GM12891 (cell line): ENCODE results near the gene LARP6.

Source experiments
- POLR2A ChIP-seq: IDR thresholded peaks from 2 replicates; pipeline ENCODE4 v1.6.1; 2011; ENCODE audit warnings: low read depth, low read length, control low read depth
- POLR2AphosphoS5 ChIP-seq: IDR thresholded peaks from 2 replicates; pipeline ENCODE4 v1.6.1; 2011; ENCODE audit warnings: low read depth, low read length, control low read depth
- TAF1 ChIP-seq: IDR thresholded peaks from 2 replicates; pipeline ENCODE4 v1.6.1; 2011; ENCODE audit warnings: low read depth, low read length, control low read depth

GRCh38 chr15:70810916-70811578 lies 42.9 kb downstream of the LARP6 start:
- TF ChIP-seq POLR2AphosphoS5, result no peak
- TF ChIP-seq TAF1, result no peak
- TF ChIP-seq POLR2A, result no peak
